Thyroid gland (tissue), 4 donors: ENCODE data around the gene DDX60. TPM values are rescaled to one million over a fixed set of nuclear protein-coding genes. Genes with fewer than 3 reads are reported as not detected.
A peak's percentile ranks its signal among the peaks of the same experiment; 100 is the strongest.

Experiments
- DNase-seq, 2 donors: peaks; one replicate each; pipeline ENCODE4 v3.0.0-alpha.2; 2019
- H3K27ac ChIP-seq, 3 donors: fragments of 200-600 bp; sonication (generic); 1 replicate in 2 of 3; 2 replicates in 1 of 3; pipeline ENCODE4 v1.5.1; 2016 to 2019; ENCODE audit warnings: mild to moderate bottlenecking in 1 of 3, moderate library complexity in 1 of 3
- H3K27me3 ChIP-seq: fragments of 200-600 bp; sonication (generic); one replicate; pipeline ENCODE4 v1.5.1; 2019
- H3K36me3 ChIP-seq, 2 donors: fragments of 200-600 bp; sonication (generic); one replicate each; pipeline ENCODE4 v1.5.1; 2016 to 2019
- H3K4me1 ChIP-seq, 2 donors: fragments of 200-600 bp; sonication (generic); one replicate each; pipeline ENCODE4 v1.5.1; 2017 to 2019
- H3K4me3 ChIP-seq, 3 donors: fragments of 200-600 bp; sonication (generic); replicated peaks in 1 of 3; 1 replicate in 2 of 3; 2 replicates in 1 of 3; pipeline ENCODE4 v1.5.1; 2016; ENCODE audit warnings: mild to moderate bottlenecking in 1 of 3
- H3K9me3 ChIP-seq: fragments of 200-600 bp; sonication (generic); one replicate; pipeline ENCODE4 v1.5.1; 2017
- POLR2A ChIP-seq, 2 donors: fragments of 450-650 bp; IDR thresholded peaks; one replicate each; pipeline ENCODE4 v1.6.1; 2017; ENCODE audit warnings: antibody characterized with exemption in 2 of 2, mild to moderate bottlenecking in 2 of 2, moderate library complexity in 1 of 2
- WGBS, 2 donors: methylation state at CpG; one replicate each; pipeline ENCODE4 v1.1.5; 2017; 5-methylcytosine and 5-hydroxymethylcytosine counted together
- intact Hi-C: fragments of 100-400 bp; cut with DNase I; formaldehyde crosslinking; loops from one replicate; pipeline ENCODE4 v1.15.1; 2023
- total RNA-seq, 4 donors: library from RNA; depleted of rRNA; stranded (reverse); fragments of >200 nt; gene quantifications; one replicate each; pipeline ENCODE4 v1.2.3, GENCODE V29; 2016
- TF ChIP-seq, protein P1 (sequence below), 6 experiments: fragments of 200-600 bp in 3 of 6; fragments of 450-650 bp in 3 of 6; sonication (generic) in 3 of 6; IDR thresholded peaks; one replicate each; pipeline ENCODE4 v1.5.1; 2016 to 2019; ENCODE audit warnings: antibody characterized with exemption in 6 of 6, mild to moderate bottlenecking in 2 of 6, inconsistent platforms in 1 of 6, moderate library complexity in 1 of 6

DDX60 gene
- total RNA-seq, 4 donors from 2014 or later: 11.7 to 27.1 (median 17.0) TPM

DNA sequence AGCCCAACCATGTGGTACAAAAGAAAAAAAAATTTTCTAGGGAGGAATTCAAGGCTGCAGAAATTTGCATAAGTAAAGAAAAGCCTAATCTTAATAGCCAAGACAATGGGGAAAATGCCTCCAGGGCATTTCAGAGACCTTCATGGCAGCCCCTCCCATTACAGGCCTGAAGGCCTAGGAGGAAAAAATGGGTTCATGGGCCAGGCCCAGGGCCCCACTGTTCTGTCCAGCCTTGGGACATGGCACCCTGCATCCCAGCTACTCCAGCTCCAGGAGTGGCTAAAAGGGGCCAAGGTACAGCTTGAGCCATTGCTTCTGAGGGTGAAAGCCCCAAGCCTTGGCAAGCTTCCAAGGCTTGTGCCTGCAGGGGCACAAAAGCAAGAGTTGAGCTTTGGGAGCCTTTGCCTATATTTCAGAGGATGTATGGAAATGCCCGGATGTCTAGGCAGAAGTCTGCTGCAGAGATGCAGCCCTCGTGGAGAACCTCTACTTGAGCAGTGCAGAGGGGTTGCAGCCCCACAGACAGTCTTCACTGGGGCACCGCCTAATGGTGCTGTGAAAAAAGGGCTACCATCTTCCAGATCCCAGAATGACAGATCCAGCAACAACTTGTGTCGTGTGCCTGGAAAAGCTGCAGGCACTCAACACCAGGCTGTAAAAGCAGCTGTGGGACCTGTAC lies 115.2 kb downstream of the DDX60 start:
- no peaks in the 10 kb centered on the region for H3K9me3 ChIP-seq

DNA sequence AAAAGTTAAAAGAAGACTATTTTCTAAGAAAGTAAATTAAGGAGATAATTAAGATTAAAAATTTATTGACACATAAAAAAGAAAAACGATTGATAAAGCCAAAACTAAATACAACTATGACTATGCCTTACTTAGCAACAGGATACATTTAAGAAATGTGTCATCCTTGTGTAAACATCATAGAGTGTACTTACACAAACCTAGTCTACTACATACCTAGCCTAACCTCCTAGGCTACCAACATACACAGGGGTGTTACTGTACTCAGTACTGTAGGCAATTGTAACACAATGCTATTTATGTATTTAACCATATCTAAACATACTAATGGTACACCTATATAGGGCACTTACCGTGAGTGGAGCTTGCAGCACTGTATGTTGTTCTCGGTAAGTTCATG lies 117.9 kb downstream of the DDX60 start:
- 82 to 83% methylated on average over 3 of the region's 3 CpGs for WGBS, 2 donors
- TF ChIP-seq, protein P1, sequence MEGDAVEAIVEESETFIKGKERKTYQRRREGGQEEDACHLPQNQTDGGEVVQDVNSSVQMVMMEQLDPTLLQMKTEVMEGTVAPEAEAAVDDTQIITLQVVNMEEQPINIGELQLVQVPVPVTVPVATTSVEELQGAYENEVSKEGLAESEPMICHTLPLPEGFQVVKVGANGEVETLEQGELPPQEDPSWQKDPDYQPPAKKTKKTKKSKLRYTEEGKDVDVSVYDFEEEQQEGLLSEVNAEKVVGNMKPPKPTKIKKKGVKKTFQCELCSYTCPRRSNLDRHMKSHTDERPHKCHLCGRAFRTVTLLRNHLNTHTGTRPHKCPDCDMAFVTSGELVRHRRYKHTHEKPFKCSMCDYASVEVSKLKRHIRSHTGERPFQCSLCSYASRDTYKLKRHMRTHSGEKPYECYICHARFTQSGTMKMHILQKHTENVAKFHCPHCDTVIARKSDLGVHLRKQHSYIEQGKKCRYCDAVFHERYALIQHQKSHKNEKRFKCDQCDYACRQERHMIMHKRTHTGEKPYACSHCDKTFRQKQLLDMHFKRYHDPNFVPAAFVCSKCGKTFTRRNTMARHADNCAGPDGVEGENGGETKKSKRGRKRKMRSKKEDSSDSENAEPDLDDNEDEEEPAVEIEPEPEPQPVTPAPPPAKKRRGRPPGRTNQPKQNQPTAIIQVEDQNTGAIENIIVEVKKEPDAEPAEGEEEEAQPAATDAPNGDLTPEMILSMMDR (IDR thresholded peaks at IDR 0.05): no peak
- TF ChIP-seq POLR2A (IDR thresholded peaks at IDR 0.05): no peak
- Histone ChIP-seq H3K9me3 (no peaks in the 10 kb centered on the region), H3K36me3 (no peaks in the 10 kb centered on the region), H3K4me1 (no peaks in the 10 kb centered on the region), H3K4me3 (no peak overlapping the region), H3K27ac (no peak overlapping the region), H3K27me3 (no peaks in the 10 kb centered on the region)
- DNase-seq: no peak
- intact Hi-C loops: no loop called here

More for the DNA sequence above, 115.2 kb downstream of the DDX60 start:
- no peak overlapping the region for H3K4me3 ChIP-seq
- H3K27me3 ChIP-seq: no peaks in the 10 kb centered on the region
- TF ChIP-seq, protein P1 (IDR thresholded peaks at IDR 0.05): no peak
- no peak for TF ChIP-seq POLR2A (IDR thresholded peaks at IDR 0.05)
- H3K27ac ChIP-seq: no peak overlapping the region
- H3K36me3 ChIP-seq: no peaks in the 10 kb centered on the region
- WGBS, 2 donors: 90 to 98% methylated on average over 2 to 4 of the region's 4 CpGs
- no peak for DNase-seq
- no peaks in the 10 kb centered on the region for H3K4me1 ChIP-seq
- intact Hi-C loops: no loop called here

GRCh38 chr4:168199260-168199957 lies 119.1 kb downstream of the DDX60 start:
- no peaks in the 10 kb centered on the region for H3K9me3 ChIP-seq
- no peak overlapping the region for H3K27ac ChIP-seq
- peak in 1 of 2 donors; percentile 6 for DNase-seq
- no peak overlapping the region for H3K4me3 ChIP-seq
- no peaks in the 10 kb centered on the region for H3K27me3 ChIP-seq
- WGBS, 2 donors: 52 to 62% methylated on average over 4 of the region's 4 CpGs
- H3K36me3 ChIP-seq: no peaks in the 10 kb centered on the region
- H3K4me1 ChIP-seq: no peaks in the 10 kb centered on the region
- intact Hi-C loops: no loop called here
- no peak for TF ChIP-seq POLR2A (IDR thresholded peaks at IDR 0.05)
- TF ChIP-seq, protein P1 (IDR thresholded peaks at IDR 0.05): no peak

GRCh38 chr4:168197926-168198325 lies 120.6 kb downstream of the DDX60 start:
- Histone ChIP-seq H3K4me3 (no peak overlapping the region), H3K27me3 (no peaks in the 10 kb centered on the region), H3K27ac (no peak overlapping the region), H3K4me1 (no peaks in the 10 kb centered on the region), H3K9me3 (no peaks in the 10 kb centered on the region), H3K36me3 (no peaks in the 10 kb centered on the region)
- no peak for DNase-seq
- no peak for TF ChIP-seq POLR2A (IDR thresholded peaks at IDR 0.05)
- TF ChIP-seq, protein P1 (IDR thresholded peaks at IDR 0.05): no peak
- intact Hi-C loops: no loop called here

DNA sequence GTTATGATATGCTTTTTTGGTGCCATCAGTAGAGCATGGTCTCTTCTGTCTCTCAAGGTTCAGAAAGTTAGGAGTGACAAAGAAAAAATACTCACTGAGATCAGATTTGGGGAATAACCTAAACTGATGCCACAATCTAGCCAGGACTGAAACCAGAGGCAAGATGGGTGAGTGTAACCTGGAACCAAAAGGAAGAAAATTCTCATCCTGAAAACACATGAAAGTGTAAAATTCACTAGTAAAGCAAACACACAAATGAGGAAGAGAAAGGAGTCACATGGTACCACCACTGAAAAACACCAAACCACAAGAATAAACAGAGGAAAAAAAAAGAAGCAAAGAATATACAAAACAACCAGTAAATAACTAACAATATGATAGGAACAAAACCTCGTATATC lies 129.8 kb downstream of the DDX60 start:
- no peaks in the 10 kb centered on the region for H3K9me3 ChIP-seq
- H3K4me3 ChIP-seq: no peak overlapping the region
- no peaks in the 10 kb centered on the region for H3K4me1 ChIP-seq
- TF ChIP-seq POLR2A (IDR thresholded peaks at IDR 0.05): no peak
- TF ChIP-seq, protein P1 (IDR thresholded peaks at IDR 0.05): no peak
- no peaks in the 10 kb centered on the region for H3K36me3 ChIP-seq
- intact Hi-C loops: no loop called here
- no peak overlapping the region for H3K27ac ChIP-seq
- 93 to 95% methylated on average over 1 of the region's 1 CpG for WGBS, 2 donors
- DNase-seq: no peak
- no peaks in the 10 kb centered on the region for H3K27me3 ChIP-seq
